Tibial nerve (tissue), 4 donors: Measurements from ENCODE around the gene MAGED1.

Experiments used
- EP300 ChIP-seq, 2 donors: sonication (generic); formaldehyde crosslinking; IDR thresholded peaks; one replicate each; pipeline ENCODE4 v1.6.1; 2017; ENCODE audit warnings: antibody characterized with exemption in 2 of 2, mild to moderate bottlenecking in 1 of 2
- POLR2A ChIP-seq, 2 donors: fragments of 450-650 bp; IDR thresholded peaks; one replicate each; pipeline ENCODE4 v1.6.1; 2017; ENCODE audit warnings: antibody characterized with exemption in 2 of 2, mild to moderate bottlenecking in 2 of 2, moderate library complexity in 2 of 2
- TF ChIP-seq, protein P1 (sequence below), 5 experiments: fragments of 200-600 bp in 3 of 5; fragments of 450-650 bp in 2 of 5; sonication (generic) in 3 of 5; IDR thresholded peaks; one replicate each; pipeline ENCODE4 v1.5.1; 2016 to 2019; ENCODE audit warnings: antibody characterized with exemption in 5 of 5, mild to moderate bottlenecking in 3 of 5, moderate library complexity in 2 of 5

DNA sequence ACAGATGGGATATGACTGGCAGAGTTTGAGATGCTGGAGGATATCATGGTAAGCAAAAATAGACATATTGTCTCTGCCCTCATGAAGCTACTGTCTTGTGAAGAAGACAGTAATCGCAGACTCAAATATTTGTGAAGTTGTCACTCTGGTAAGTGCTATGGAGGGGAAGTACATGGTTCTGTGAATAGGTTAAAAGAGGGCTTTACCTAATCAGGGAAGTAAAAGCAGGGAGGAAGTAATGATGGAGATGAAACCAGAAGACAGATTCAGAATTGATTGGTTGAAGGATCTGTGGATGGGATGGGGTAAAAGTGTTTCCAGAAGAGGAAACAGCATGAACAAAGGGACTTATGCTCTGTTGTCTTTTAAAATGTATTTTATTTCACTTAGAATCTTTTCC is 19.3 kb upstream of the MAGED1 start:
- TF ChIP-seq POLR2A (IDR thresholded peaks at IDR 0.05) (no peak), EP300 (IDR thresholded peaks at IDR 0.05) (no peak)
- TF ChIP-seq, protein P1, sequence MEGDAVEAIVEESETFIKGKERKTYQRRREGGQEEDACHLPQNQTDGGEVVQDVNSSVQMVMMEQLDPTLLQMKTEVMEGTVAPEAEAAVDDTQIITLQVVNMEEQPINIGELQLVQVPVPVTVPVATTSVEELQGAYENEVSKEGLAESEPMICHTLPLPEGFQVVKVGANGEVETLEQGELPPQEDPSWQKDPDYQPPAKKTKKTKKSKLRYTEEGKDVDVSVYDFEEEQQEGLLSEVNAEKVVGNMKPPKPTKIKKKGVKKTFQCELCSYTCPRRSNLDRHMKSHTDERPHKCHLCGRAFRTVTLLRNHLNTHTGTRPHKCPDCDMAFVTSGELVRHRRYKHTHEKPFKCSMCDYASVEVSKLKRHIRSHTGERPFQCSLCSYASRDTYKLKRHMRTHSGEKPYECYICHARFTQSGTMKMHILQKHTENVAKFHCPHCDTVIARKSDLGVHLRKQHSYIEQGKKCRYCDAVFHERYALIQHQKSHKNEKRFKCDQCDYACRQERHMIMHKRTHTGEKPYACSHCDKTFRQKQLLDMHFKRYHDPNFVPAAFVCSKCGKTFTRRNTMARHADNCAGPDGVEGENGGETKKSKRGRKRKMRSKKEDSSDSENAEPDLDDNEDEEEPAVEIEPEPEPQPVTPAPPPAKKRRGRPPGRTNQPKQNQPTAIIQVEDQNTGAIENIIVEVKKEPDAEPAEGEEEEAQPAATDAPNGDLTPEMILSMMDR (IDR thresholded peaks at IDR 0.05), result no peak
